NOMO-1 treated with dmso at 0.1 percent for 144 hours (cell line): ENCODE measurements around the gene IL3.

Experiments used
- DNase-seq: peaks from one replicate; lab custom pipeline; 2025; ENCODE audit not compliant: unreplicated experiment; lab: John Stamatoyannopoulos, UW

The IL3 gene

GRCh38 chr5:132056610-132057497, 3.6 kb upstream of the IL3 start:
- DNase-seq, result no peak

- DNase-seq, result no peak
Measured at GRCh38 chr5:132057498-132058255, 2.8 kb upstream of the IL3 start.

GRCh38 chr5:132058646-132059042, 1.8 kb upstream of the IL3 start:
- DNase-seq, result no peak

GRCh38 chr5:132059043-132059695, 1.3 kb upstream of the IL3 start:
- no peak for DNase-seq

GRCh38 chr5:132059696-132060500, 557 bp upstream of the IL3 start:
- no peak for DNase-seq

GRCh38 chr5:132063090-132063911, 2.8 kb downstream of the IL3 start:
- DNase-seq, result peak; percentile 22

GRCh38 chr5:132064140-132064539, 3.7 kb downstream of the IL3 start:
- no peak for DNase-seq

GRCh38 chr5:132064738-132065331, 4.4 kb downstream of the IL3 start:
- DNase-seq, result peak; percentile 65

GRCh38 chr5:132065351-132065937, 5.0 kb downstream of the IL3 start:
- DNase-seq, result peak; percentile 41

- no peak for DNase-seq
Measured at GRCh38 chr5:132065951-132066701, 5.7 kb downstream of the IL3 start.

- no peak for DNase-seq
Measured at GRCh38 chr5:132066871-132067270, 6.4 kb downstream of the IL3 start.

GRCh38 chr5:132067451-132067850, 7.0 kb downstream of the IL3 start:
- DNase-seq, result no peak

- DNase-seq, result no peak
Measured at GRCh38 chr5:132067941-132068808, 7.7 kb downstream of the IL3 start.

- peak; percentile 64 for DNase-seq
Measured at GRCh38 chr5:132069561-132069960, 9.1 kb downstream of the IL3 start.

- no peak for DNase-seq
Measured at GRCh38 chr5:132069994-132070393, 9.5 kb downstream of the IL3 start.

GRCh38 chr5:132070460-132071337, 10.2 kb downstream of the IL3 start:
- no peak for DNase-seq

GRCh38 chr5:132071338-132071707, 10.9 kb downstream of the IL3 start:
- no peak for DNase-seq
